Gastrocnemius medialis (tissue), 4 donors: ENCODE results near the gene FANCC. TPM values are rescaled to one million over a fixed set of nuclear protein-coding genes. Genes with fewer than 3 reads are reported as not detected.
"Not testable (repeated sequence)": the region's sequence is repeated elsewhere in the genome, so short reads cannot be mapped to it uniquely, and the experiment has no call there.

ENCODE experiments used
- ATAC-seq, 2 donors: fragments of 150-250 bp; one replicate each; pipeline ENCODE4 v1.9.1; 2016
- DNase-seq, 2 donors: peaks; one replicate each; pipeline ENCODE4 v3.0.0-alpha.2; 2019
- H3K27ac ChIP-seq, 4 donors: fragments of 200-600 bp; sonication (generic); 1 replicate in 1 of 4; 2 replicates in 3 of 4; pipeline ENCODE4 v1.5.1; 2016 to 2018; ENCODE audit warnings: mild to moderate bottlenecking in 2 of 4, moderate library complexity in 1 of 4
- H3K27me3 ChIP-seq, 3 donors: fragments of 200-600 bp; sonication (generic) in 2 of 3; 1 replicate in 1 of 3; 2 replicates in 2 of 3; pipeline versions ENCODE4 v1.5.1 to v1.6.0; 2016 to 2019; ENCODE audit warnings: mild to moderate bottlenecking in 1 of 3, moderate library complexity in 1 of 3
- H3K36me3 ChIP-seq, 2 donors: fragments of 200-600 bp; sonication (generic) in 1 of 2; one replicate each; pipeline ENCODE4 v1.5.1; 2017 to 2018
- H3K4me1 ChIP-seq, 2 donors: fragments of 200-600 bp; sonication (generic) in 1 of 2; one replicate each; pipeline ENCODE4 v1.5.1; 2016 to 2017; ENCODE audit warnings: mild to moderate bottlenecking in 2 of 2
- H3K4me3 ChIP-seq, 4 donors: fragments of 200-600 bp; sonication (generic) in 3 of 4; 1 replicate in 1 of 4; 2 replicates in 3 of 4; pipeline ENCODE4 v1.5.1; 2016 to 2019; ENCODE audit warnings: mild to moderate bottlenecking in 2 of 4
- H3K9me3 ChIP-seq, 3 donors: fragments of 200-600 bp; sonication (generic) in 2 of 3; 1 replicate in 1 of 3; 2 replicates in 2 of 3; pipeline ENCODE4 v1.5.1; 2016 to 2019
- CTCF ChIP-seq, 5 experiments: fragments of 450-650 bp in 3 of 5; fragments of 200-600 bp in 2 of 5; sonication (generic) in 2 of 5; IDR thresholded peaks in 4 of 5; conservative IDR thresholded peaks in 1 of 5; 1 replicate in 4 of 5; 2 replicates in 1 of 5; pipeline ENCODE4 v1.5.1; 2016 to 2019; ENCODE audit warnings: antibody characterized with exemption in 5 of 5, mild to moderate bottlenecking in 3 of 5, moderate library complexity in 3 of 5
- POLR2A ChIP-seq, 2 donors: fragments of 450-650 bp; IDR thresholded peaks; one replicate each; pipeline ENCODE4 v1.6.1; 2017; ENCODE audit warnings: antibody characterized with exemption in 2 of 2, mild to moderate bottlenecking in 2 of 2, moderate library complexity in 2 of 2
- in situ Hi-C, 4 donors: fragments of 200-750 bp; cut with MboI; loops; one replicate each; pipeline versions ENCODE4 v1.15.0 to v1.8.0; 2017; ENCODE audit warnings: low sequenced_read_pairs in 4 of 4
- intact Hi-C: fragments of 100-400 bp; cut with DNase I; formaldehyde crosslinking; loops from one replicate; pipeline ENCODE4 v1.15.1; 2023; ENCODE audit warnings: low total_unique reads
- total RNA-seq, 4 donors: library from RNA; depleted of rRNA; stranded (reverse); fragments of >200 nt; gene quantifications; one replicate each; pipeline versions ENCODE4 v1.1.0 to v1.2.3, GENCODE V29; 2016

Gene FANCC
- total RNA-seq, 4 donors from 2014 or later = 1.2 to 4.8 (median 2.5) TPM

- TF ChIP-seq POLR2A (IDR thresholded peaks at IDR 0.05) (no peak), CTCF (IDR thresholded peaks at IDR 0.05 in 4 of 5, conservative IDR thresholded peaks at IDR 0.05 in 1 of 5) (no peak)
- Histone ChIP-seq H3K4me1 (peaks cover 4% of the 10 kb centered on the region in 2 donors), H3K27me3 (no peaks in the 10 kb centered on the region), H3K4me3 (no peak overlapping the region), H3K9me3 (no peaks in the 10 kb centered on the region), H3K27ac (no peak overlapping the region), H3K36me3 (no peaks in the 10 kb centered on the region)
- intact Hi-C loops (no loop called here), in situ Hi-C loops (no loop called here)
- DNase-seq = no peak
- no peak for ATAC-seq
These were observed 35.2 kb downstream of the FANCC start for GRCh38 chr9:95282332-95282731.

- peaks cover 4% of the 10 kb centered on the region in 2 donors for H3K4me1 ChIP-seq
- no peaks in the 10 kb centered on the region for H3K27me3 ChIP-seq
- DNase-seq (no peak), ATAC-seq (no peak)
- no peak overlapping the region for H3K4me3 ChIP-seq
- H3K9me3 ChIP-seq = no peaks in the 10 kb centered on the region
- no peaks in the 10 kb centered on the region for H3K36me3 ChIP-seq
- TF ChIP-seq CTCF (IDR thresholded peaks at IDR 0.05 in 4 of 5, conservative IDR thresholded peaks at IDR 0.05 in 1 of 5) = no peak
- intact Hi-C loops = no loop called here
- in situ Hi-C loops = no loop called here
- H3K27ac ChIP-seq = no peak overlapping the region
These were observed 36.8 kb downstream of the FANCC start for GRCh38 chr9:95280745-95281144.

GRCh38 chr9:95277509-95277908, 40.0 kb downstream of the FANCC start:
- no peak overlapping the region for H3K27ac ChIP-seq
- ATAC-seq (no peak), DNase-seq (no peak)
- no peak for TF ChIP-seq CTCF (IDR thresholded peaks at IDR 0.05 in 4 of 5, conservative IDR thresholded peaks at IDR 0.05 in 1 of 5)
- no peak for TF ChIP-seq POLR2A (IDR thresholded peaks at IDR 0.05)
- in situ Hi-C loops (no loop called here), intact Hi-C loops (no loop called here)
- no peaks in the 10 kb centered on the region for H3K9me3 ChIP-seq
- H3K4me1 ChIP-seq = no peaks in the 10 kb centered on the region
- H3K27me3 ChIP-seq = no peaks in the 10 kb centered on the region
- no peak overlapping the region for H3K4me3 ChIP-seq
- H3K36me3 ChIP-seq = no peaks in the 10 kb centered on the region

- Histone ChIP-seq H3K36me3 (no peaks in the 10 kb centered on the region), H3K9me3 (no peaks in the 10 kb centered on the region), H3K4me1 (no peaks in the 10 kb centered on the region), H3K27me3 (no peaks in the 10 kb centered on the region), H3K4me3 (no peak overlapping the region), H3K27ac (no peak overlapping the region)
- DNase-seq = no peak
- ATAC-seq = no peak
- no peak for TF ChIP-seq CTCF (IDR thresholded peaks at IDR 0.05 in 4 of 5, conservative IDR thresholded peaks at IDR 0.05 in 1 of 5)
- no peak for TF ChIP-seq POLR2A (IDR thresholded peaks at IDR 0.05)
- intact Hi-C loops (no loop called here), in situ Hi-C loops (no loop called here)
These were observed 41.0 kb downstream of the FANCC start for GRCh38 chr9:95276395-95276954.

GRCh38 chr9:95274160-95274559, 43.3 kb downstream of the FANCC start:
- H3K27me3 ChIP-seq, H3K4me3 ChIP-seq, H3K9me3 ChIP-seq, in situ Hi-C loops, H3K4me1 ChIP-seq, intact Hi-C loops, DNase-seq, ATAC-seq, H3K36me3 ChIP-seq, H3K27ac ChIP-seq: not testable (repeated sequence)
